Esophagus squamous epithelium (tissue), 4 donors: Measurements from ENCODE around the gene RIN2.

ENCODE experiments used
- POLR2A ChIP-seq, 4 donors: fragments of 450-650 bp; IDR thresholded peaks; one replicate each; pipeline ENCODE4 v1.6.1; 2017; ENCODE audit warnings: antibody characterized with exemption in 4 of 4, mild to moderate bottlenecking in 4 of 4, moderate library complexity in 3 of 4
- TF ChIP-seq, protein P1 (sequence below), 6 experiments: fragments of 450-650 bp in 4 of 6; fragments of 200-600 bp in 2 of 6; sonication (generic) in 2 of 6; IDR thresholded peaks; one replicate each; pipeline ENCODE4 v1.5.1; 2016 to 2019; ENCODE audit warnings: antibody characterized with exemption in 6 of 6, mild to moderate bottlenecking in 4 of 6, moderate library complexity in 4 of 6

DNA sequence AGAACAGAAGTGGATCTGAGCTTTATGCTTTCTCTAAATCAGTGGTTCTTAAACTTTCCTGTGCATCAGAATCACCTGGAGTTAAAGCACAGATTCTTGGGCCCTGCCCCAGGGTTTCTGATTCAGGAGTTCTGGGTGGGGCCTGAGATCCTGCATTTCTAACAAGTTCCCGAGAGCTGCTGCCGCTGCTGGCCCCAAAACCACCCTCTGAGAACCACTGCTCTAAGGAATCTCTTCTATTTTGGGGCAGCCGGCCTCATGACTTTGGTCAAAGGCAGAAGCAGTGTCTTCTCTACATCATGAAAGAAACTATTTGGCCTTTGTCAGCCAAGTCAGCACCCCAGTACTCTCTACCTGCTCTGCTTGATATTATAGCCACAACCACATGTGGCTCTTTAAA, 42.1 kb upstream of the RIN2 start:
- TF ChIP-seq, protein P1, sequence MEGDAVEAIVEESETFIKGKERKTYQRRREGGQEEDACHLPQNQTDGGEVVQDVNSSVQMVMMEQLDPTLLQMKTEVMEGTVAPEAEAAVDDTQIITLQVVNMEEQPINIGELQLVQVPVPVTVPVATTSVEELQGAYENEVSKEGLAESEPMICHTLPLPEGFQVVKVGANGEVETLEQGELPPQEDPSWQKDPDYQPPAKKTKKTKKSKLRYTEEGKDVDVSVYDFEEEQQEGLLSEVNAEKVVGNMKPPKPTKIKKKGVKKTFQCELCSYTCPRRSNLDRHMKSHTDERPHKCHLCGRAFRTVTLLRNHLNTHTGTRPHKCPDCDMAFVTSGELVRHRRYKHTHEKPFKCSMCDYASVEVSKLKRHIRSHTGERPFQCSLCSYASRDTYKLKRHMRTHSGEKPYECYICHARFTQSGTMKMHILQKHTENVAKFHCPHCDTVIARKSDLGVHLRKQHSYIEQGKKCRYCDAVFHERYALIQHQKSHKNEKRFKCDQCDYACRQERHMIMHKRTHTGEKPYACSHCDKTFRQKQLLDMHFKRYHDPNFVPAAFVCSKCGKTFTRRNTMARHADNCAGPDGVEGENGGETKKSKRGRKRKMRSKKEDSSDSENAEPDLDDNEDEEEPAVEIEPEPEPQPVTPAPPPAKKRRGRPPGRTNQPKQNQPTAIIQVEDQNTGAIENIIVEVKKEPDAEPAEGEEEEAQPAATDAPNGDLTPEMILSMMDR (IDR thresholded peaks at IDR 0.05): no peak
- no peak for TF ChIP-seq POLR2A (IDR thresholded peaks at IDR 0.05)
